ENCODE measurements around the gene CIPC.
A peak's percentile ranks its signal among the peaks of the same experiment; 100 is the strongest.

Gene CIPC

DNA sequence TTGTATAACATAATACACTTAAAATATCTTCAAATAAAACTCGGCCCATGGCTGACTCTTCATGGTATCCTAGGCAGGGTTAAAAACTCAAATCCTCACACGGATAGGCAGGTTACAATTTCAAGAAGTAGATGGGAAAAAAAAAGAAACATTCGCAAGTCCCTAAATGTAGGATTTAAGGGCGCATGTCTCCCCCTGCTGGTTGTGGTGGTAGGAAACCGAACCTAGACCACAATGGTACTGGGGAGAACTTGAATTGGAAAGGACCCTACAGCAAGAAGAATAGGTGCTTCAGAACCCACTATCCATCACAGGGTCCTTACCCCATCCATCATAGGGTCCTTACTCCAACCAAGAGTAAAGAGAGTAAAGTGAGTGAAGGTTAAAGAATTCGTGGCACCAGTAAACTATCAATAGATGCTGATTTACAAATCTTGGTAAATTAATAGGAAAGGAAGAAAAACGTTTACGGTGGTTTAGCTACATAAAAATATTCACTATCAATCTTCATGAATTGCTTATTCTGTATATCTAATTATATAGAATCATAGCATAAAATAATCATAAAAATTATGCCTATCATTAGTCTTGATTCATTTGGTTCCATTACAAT lies 3.3 kb upstream of the CIPC start:
- no peak overlapping the region for H3K27ac ChIP-seq
- no peak for TF ChIP-seq ZFX (IDR thresholded peaks at IDR 0.05; ENCODE audit: borderline replicate concordance)
- TF ChIP-seq, protein P1, sequence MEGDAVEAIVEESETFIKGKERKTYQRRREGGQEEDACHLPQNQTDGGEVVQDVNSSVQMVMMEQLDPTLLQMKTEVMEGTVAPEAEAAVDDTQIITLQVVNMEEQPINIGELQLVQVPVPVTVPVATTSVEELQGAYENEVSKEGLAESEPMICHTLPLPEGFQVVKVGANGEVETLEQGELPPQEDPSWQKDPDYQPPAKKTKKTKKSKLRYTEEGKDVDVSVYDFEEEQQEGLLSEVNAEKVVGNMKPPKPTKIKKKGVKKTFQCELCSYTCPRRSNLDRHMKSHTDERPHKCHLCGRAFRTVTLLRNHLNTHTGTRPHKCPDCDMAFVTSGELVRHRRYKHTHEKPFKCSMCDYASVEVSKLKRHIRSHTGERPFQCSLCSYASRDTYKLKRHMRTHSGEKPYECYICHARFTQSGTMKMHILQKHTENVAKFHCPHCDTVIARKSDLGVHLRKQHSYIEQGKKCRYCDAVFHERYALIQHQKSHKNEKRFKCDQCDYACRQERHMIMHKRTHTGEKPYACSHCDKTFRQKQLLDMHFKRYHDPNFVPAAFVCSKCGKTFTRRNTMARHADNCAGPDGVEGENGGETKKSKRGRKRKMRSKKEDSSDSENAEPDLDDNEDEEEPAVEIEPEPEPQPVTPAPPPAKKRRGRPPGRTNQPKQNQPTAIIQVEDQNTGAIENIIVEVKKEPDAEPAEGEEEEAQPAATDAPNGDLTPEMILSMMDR (IDR thresholded peaks at IDR 0.05) = peak; percentile 87

DNA sequence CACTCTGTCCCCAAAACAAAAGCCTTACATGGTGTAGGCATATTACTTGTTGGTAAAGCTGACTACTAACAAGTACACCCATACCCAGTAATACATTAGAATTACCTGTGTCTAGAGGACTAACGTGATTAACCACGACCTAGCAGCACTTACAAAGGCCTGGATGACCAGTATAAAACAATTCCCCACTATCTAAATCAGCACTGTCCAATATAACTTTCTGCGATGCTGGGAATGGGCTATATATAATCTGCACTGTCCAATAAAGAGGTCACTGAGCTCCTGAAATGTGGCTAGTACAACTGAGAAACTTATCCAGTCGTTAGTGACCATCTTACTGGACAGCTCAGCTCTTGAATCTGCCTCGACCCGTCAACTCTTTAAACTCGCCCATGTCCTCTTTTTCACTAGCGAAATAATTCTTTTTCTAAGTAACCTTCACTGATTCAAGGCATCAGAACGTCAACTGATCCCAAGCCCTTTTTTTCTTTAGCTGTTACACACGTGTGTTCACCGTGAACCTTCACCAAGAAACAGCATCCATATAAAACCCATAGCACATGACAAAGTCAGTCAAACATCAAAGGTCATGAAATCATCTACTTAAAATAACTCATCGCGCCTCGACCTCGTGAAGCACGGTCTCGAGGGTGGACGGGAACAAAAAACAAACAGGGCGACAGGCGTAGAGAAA lies 905 bp upstream of the CIPC start:
- peak overlapping the region; percentile 99 for H3K27ac ChIP-seq
- no peak for TF ChIP-seq ZFX (IDR thresholded peaks at IDR 0.05; ENCODE audit: borderline replicate concordance)
- TF ChIP-seq, protein P1 (IDR thresholded peaks at IDR 0.05) = no peak

DNA sequence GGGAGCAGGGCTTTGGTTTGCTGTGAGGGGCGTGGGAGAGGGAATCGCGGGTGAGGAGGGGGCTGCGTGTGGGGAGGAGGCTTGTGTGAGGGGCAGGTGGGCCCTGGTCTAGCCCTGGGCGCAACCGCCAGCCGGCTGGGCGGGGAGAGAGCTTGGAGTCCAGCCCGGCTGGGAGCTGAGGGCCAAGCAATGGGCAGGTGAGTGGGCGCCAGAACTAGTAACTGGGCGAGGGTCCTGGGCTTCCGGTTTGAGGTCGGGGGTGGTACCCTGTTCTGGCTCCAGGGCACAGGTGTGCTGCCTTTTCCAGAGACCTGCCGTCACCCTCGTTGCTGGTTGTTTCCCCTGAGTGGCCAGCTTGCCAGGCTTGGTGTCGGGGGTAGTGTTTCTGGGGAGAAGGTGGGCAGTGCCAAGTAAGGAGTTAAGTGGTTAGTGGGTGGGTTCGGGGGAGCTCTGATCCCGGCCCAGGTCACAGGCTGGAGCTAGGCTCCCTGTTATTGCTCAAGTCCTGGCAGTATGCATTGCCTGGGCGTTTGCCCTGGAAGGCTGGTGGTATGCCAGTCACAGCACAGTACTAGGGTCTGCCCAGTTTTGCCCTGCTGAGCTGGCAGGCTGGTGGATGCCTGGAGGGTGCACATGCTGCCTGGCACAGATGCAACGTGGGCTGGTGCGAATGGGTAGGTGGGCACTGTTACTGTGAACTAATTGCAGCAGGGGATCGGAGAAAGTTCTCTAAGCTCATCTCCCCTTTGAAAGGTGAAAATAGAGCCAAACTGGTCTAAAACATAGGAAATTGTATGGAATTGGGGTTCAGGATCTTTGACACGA lies 683 bp downstream of the CIPC start:
- TF ChIP-seq, protein P1 (IDR thresholded peaks at IDR 0.05) = no peak
- no peak for TF ChIP-seq ZFX (IDR thresholded peaks at IDR 0.05; ENCODE audit: borderline replicate concordance)

DNA sequence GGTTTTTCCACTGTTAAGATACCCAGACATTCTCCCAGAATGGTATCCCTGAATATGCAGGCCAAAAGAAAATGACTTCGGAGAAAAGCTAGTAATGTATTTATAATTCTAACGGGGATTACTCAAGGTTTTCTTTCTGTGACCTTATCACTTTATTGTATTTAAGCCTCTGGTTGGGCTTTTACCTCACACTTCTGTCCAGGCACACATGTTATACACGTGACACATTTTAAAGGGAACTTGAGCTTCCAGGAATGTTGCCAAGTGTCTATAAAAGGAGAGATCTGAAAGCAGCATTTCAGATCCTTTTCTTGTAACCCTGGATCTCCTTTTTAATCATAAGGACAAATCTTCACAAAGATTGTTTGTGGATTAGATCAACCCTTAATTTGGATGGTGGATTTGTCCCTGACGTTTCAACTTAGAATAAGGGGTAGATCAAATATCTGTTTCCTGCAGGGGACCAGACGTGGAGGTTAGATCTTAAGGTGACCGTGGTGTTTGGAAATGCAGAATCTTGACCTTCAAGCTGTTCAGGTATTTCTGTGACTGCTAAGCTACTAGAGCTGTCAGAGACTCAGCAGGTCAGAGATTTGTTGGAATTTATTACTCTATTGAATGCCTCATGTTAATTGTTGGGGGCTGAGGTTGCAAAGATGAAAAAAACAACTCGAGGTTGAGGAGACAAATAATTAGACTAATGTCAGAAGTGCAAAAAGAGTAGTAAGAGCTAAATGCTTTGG lies 1.5 kb downstream of the CIPC start:
- H3K27ac ChIP-seq = peak overlapping the region; percentile 99; the same call in 1 of the 2 replicates
- TF ChIP-seq, protein P1 (IDR thresholded peaks at IDR 0.05) = no peak
- no peak for TF ChIP-seq ZFX (IDR thresholded peaks at IDR 0.05; ENCODE audit: borderline replicate concordance)

More for the DNA sequence above, 683 bp downstream of the CIPC start:
- peak overlapping the region; percentile 99 for H3K27ac ChIP-seq

DNA sequence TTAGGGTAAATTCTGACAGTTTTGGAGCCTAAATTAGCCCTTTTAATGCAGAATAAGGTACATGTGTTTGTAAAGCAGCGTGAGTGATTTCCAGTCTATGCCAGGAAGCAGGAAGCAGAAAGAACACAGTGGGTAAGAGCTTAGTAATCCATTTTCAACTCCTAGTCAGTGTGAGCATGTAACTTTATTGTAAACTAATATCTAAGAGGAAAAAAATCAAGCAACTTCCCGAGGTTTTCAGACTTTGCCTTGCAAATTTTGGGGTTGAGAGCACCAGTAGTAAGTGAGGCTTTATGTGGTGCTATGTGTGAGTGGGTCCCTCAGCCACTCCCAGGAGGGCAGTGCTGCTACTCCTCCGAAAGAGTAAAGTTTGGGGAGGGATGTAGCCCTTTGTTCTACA lies 2.9 kb downstream of the CIPC start:
- no peak for TF ChIP-seq ZFX (IDR thresholded peaks at IDR 0.05; ENCODE audit: borderline replicate concordance)
- TF ChIP-seq, protein P1 (IDR thresholded peaks at IDR 0.05) = no peak

DNA sequence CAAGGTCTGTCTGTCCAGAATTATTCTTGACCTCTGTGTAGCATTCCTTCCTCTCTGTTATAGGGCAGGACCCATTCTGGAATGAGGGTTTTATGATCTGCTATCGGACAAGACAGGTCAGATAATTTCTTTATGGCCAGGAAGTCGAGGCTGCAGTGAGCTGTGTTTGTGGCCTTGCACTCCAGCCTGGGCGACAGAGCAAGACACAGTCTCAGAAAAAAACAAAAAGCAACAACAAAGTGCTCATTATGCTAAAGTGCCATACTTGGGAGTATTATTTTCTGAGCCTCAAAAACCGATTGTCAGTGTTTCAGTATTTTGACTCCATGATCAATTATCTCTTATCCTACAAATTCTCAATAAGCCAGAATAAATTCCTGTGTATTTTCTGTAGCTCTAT lies 4.1 kb downstream of the CIPC start:
- no peak overlapping the region for H3K27ac ChIP-seq
- no peak for TF ChIP-seq ZFX (IDR thresholded peaks at IDR 0.05; ENCODE audit: borderline replicate concordance)
- TF ChIP-seq, protein P1 (IDR thresholded peaks at IDR 0.05) = no peak

More for the DNA sequence above, 2.9 kb downstream of the CIPC start:
- H3K27ac ChIP-seq = no peak overlapping the region
